Measurements from ENCODE around the gene TBC1D2B.

DNA sequence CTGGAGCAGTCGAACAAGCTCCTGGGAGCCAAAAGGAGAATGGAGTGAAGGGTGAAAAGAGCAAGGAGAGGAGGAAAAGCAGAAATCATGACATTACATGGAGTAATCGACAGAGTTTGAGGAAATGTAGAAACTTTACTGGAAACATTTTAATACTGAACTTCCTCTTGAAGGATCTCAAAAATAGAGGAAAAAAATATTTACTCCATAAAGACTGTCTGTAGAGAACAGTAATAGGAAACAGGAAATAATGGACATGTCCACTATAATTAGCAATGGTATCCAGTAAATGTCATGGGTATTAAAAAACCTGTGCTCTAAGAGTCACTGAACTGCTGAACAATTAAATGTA lies 53.0 kb downstream of the TBC1D2B start:
- TF ChIP-seq, protein P1, sequence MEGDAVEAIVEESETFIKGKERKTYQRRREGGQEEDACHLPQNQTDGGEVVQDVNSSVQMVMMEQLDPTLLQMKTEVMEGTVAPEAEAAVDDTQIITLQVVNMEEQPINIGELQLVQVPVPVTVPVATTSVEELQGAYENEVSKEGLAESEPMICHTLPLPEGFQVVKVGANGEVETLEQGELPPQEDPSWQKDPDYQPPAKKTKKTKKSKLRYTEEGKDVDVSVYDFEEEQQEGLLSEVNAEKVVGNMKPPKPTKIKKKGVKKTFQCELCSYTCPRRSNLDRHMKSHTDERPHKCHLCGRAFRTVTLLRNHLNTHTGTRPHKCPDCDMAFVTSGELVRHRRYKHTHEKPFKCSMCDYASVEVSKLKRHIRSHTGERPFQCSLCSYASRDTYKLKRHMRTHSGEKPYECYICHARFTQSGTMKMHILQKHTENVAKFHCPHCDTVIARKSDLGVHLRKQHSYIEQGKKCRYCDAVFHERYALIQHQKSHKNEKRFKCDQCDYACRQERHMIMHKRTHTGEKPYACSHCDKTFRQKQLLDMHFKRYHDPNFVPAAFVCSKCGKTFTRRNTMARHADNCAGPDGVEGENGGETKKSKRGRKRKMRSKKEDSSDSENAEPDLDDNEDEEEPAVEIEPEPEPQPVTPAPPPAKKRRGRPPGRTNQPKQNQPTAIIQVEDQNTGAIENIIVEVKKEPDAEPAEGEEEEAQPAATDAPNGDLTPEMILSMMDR (IDR thresholded peaks at IDR 0.05), result no peak
- TF ChIP-seq, protein P2, sequence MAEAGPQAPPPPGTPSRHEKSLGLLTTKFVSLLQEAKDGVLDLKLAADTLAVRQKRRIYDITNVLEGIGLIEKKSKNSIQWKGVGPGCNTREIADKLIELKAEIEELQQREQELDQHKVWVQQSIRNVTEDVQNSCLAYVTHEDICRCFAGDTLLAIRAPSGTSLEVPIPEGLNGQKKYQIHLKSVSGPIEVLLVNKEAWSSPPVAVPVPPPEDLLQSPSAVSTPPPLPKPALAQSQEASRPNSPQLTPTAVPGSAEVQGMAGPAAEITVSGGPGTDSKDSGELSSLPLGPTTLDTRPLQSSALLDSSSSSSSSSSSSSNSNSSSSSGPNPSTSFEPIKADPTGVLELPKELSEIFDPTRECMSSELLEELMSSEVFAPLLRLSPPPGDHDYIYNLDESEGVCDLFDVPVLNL (CRISPR knock-in tag; IDR thresholded peaks at IDR 0.05; ENCODE audit: borderline replicate concordance, low read depth), result no peak
- TF ChIP-seq, protein P3, sequence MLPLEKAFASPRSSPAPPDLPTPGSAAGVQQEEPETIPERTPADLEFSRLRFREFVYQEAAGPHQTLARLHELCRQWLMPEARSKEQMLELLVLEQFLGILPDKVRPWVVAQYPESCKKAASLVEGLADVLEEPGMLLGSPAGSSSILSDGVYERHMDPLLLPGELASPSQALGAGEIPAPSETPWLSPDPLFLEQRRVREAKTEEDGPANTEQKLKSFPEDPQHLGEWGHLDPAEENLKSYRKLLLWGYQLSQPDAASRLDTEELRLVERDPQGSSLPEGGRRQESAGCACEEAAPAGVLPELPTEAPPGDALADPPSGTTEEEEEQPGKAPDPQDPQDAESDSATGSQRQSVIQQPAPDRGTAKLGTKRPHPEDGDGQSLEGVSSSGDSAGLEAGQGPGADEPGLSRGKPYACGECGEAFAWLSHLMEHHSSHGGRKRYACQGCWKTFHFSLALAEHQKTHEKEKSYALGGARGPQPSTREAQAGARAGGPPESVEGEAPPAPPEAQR (CRISPR knock-in tag; IDR thresholded peaks at IDR 0.05), result no peak
- TF ChIP-seq, protein P4, sequence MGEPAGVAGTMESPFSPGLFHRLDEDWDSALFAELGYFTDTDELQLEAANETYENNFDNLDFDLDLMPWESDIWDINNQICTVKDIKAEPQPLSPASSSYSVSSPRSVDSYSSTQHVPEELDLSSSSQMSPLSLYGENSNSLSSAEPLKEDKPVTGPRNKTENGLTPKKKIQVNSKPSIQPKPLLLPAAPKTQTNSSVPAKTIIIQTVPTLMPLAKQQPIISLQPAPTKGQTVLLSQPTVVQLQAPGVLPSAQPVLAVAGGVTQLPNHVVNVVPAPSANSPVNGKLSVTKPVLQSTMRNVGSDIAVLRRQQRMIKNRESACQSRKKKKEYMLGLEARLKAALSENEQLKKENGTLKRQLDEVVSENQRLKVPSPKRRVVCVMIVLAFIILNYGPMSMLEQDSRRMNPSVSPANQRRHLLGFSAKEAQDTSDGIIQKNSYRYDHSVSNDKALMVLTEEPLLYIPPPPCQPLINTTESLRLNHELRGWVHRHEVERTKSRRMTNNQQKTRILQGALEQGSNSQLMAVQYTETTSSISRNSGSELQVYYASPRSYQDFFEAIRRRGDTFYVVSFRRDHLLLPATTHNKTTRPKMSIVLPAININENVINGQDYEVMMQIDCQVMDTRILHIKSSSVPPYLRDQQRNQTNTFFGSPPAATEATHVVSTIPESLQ (CRISPR knock-in tag; IDR thresholded peaks at IDR 0.05), result no peak
- TF ChIP-seq ATF1 (CRISPR knock-in tag; IDR thresholded peaks at IDR 0.05) (no peak), CREM (CRISPR knock-in tag; IDR thresholded peaks at IDR 0.05) (no peak), SMAD3 (CRISPR knock-in tag; IDR thresholded peaks at IDR 0.05; ENCODE audit: borderline replicate concordance) (no peak), SMAD4 (CRISPR knock-in tag; IDR thresholded peaks at IDR 0.05) (no peak), ZNF121 (CRISPR knock-in tag; IDR thresholded peaks at IDR 0.05) (no peak), FOXJ3 (CRISPR knock-in tag; IDR thresholded peaks at IDR 0.05; ENCODE audit: borderline replicate concordance) (no peak)
- TF ChIP-seq, protein P5, sequence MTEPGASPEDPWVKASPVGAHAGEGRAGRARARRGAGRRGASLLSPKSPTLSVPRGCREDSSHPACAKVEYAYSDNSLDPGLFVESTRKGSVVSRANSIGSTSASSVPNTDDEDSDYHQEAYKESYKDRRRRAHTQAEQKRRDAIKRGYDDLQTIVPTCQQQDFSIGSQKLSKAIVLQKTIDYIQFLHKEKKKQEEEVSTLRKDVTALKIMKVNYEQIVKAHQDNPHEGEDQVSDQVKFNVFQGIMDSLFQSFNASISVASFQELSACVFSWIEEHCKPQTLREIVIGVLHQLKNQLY (CRISPR knock-in tag; IDR thresholded peaks at IDR 0.05), result no peak
- TF ChIP-seq, protein P6, sequence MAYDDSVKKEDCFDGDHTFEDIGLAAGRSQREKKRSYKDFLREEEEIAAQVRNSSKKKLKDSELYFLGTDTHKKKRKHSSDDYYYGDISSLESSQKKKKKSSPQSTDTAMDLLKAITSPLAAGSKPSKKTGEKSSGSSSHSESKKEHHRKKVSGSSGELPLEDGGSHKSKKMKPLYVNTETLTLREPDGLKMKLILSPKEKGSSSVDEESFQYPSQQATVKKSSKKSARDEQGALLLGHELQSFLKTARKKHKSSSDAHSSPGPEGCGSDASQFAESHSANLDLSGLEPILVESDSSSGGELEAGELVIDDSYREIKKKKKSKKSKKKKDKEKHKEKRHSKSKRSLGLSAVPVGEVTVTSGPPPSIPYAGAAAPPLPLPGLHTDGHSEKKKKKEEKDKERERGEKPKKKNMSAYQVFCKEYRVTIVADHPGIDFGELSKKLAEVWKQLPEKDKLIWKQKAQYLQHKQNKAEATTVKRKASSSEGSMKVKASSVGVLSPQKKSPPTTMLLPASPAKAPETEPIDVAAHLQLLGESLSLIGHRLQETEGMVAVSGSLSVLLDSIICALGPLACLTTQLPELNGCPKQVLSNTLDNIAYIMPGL (CRISPR knock-in tag; IDR thresholded peaks at IDR 0.05), result no peak
- TF ChIP-seq, protein P7, sequence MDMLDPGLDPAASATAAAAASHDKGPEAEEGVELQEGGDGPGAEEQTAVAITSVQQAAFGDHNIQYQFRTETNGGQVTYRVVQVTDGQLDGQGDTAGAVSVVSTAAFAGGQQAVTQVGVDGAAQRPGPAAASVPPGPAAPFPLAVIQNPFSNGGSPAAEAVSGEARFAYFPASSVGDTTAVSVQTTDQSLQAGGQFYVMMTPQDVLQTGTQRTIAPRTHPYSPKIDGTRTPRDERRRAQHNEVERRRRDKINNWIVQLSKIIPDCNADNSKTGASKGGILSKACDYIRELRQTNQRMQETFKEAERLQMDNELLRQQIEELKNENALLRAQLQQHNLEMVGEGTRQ (CRISPR knock-in tag; IDR thresholded peaks at IDR 0.05), result no peak

Data from WTC11 (cell line).